ENCODE measurements around the gene NECTIN4.
"Not testable (repeated sequence)": the region's sequence is repeated elsewhere in the genome, so short reads cannot be mapped to it uniquely, and the experiment has no call there.

NECTIN4 gene

DNA sequence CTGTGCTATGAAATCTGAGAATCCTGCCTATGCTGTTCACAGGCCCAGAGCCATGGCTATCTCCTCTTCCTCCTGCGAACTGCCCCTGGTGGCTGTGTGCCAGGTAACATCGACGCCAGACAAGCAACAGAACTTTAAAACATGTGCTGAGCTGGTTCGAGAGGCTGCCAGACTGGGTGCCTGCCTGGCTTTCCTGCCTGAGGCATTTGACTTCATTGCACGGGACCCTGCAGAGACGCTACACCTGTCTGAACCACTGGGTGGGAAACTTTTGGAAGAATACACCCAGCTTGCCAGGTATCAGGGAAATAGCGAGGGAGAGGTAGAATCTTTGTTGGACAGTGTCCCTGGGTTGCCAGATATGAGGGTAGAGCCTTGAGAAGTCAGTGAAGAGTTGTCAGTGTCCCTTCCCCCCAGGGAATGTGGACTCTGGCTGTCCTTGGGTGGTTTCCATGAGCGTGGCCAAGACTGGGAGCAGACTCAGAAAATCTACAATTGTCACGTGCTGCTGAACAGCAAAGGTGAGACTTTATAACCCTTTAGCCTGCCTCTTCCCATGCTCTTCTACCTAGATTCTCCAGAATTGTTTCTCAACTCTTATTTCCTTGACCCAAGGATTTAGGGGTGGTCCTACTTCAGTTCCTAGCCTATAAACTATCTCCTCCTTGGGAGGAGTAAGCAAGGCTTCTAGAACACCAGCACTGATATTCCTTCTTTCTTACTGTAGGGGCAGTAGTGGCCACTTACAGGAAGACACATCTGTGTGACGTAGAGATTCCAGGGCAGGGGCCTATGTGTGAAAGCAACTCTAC, 29.9 kb upstream of the NECTIN4 start:
- DNase-seq (ENCODE audit: extremely low read depth, low read depth) = no peak
- TF ChIP-seq, protein P1, sequence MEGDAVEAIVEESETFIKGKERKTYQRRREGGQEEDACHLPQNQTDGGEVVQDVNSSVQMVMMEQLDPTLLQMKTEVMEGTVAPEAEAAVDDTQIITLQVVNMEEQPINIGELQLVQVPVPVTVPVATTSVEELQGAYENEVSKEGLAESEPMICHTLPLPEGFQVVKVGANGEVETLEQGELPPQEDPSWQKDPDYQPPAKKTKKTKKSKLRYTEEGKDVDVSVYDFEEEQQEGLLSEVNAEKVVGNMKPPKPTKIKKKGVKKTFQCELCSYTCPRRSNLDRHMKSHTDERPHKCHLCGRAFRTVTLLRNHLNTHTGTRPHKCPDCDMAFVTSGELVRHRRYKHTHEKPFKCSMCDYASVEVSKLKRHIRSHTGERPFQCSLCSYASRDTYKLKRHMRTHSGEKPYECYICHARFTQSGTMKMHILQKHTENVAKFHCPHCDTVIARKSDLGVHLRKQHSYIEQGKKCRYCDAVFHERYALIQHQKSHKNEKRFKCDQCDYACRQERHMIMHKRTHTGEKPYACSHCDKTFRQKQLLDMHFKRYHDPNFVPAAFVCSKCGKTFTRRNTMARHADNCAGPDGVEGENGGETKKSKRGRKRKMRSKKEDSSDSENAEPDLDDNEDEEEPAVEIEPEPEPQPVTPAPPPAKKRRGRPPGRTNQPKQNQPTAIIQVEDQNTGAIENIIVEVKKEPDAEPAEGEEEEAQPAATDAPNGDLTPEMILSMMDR (IDR thresholded peaks at IDR 0.05; ENCODE audit: low read depth, low read length, missing control alignments) = peak; percentile 19
- peak overlapping the region; percentile 92 for H3K4me3 ChIP-seq (replicated peaks; ENCODE audit: low read depth, low read length)

DNA sequence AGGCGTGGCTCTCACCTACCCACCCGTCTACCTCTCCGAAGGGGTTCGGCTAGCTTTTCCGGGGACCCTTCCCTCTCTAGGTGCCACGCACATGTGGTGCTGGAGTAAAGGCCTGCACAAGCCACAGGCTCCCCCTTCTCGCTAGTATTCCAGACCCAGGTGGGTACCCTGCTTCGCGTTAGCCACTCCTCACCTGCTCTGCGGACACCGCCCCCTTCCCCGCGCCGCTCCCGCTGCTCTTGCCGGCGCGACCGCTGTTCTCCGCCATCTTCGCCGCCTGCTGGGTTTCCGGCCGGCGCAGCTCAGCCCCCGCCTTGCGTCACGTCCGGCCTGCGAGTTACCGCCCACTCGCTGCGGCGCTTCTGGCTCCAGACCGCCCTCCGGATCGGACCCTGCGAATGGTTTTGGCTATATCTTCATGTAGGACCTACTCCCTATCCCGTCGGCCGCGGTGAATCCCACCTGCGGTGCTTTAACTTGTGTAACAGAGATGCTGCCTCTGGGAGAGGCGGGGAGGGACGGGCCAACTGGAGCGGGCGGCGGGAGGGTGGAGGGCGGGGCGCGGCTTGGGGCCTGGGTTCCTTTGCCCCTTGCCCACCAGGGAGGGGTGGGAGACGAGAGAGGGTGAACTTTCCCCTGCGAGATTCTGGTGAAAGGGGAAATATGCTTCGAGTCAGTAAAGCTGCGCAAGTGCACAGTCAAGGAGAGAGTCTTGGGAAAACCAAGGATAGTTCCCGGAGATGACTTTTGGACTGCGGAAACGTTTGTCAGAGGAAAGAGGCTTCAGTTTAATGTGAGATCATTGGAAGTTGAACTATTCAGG, 28.6 kb upstream of the NECTIN4 start, which contains the start of the genes NIT1 and PFDN2:
TSS of gene NIT1 (plus strand) at position 347 of the 823 bp plus-strand sequence. CDS start at position 419, 72 bp downstream.
TSS of gene PFDN2 (minus strand) at position 279 of the 823 bp plus-strand sequence. CDS start at position 268, 11 bp downstream.
- peak within 1 kb of the TSS; percentile 92 for H3K4me3 ChIP-seq (replicated peaks; ENCODE audit: low read depth, low read length)
- TF ChIP-seq, protein P1 (IDR thresholded peaks at IDR 0.05; ENCODE audit: low read depth, low read length, missing control alignments) = no peak
- DNase-seq (ENCODE audit: extremely low read depth, low read depth) = no peak

DNA sequence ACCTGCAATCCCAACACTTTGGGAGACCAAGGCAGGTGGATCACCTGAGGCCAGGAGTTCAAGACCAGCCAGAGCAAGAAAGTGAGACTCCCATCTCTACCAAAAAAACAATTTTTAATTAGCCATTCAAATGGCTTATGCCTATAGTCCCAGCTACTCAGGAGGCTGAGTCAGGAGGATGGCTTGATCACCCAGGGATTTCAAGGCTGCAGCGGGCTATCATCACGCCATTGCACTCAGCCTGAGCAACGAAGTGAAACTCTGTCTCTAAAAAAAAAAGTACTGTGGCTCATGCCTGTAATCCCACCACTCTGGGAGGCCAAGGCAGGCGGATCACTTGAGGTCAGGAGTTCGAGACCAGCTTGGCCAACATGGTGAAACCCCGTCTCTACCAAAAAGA, 26.6 kb upstream of the NECTIN4 start:
- H3K4me3 ChIP-seq (replicated peaks; ENCODE audit: low read depth, low read length) = peak overlapping the region; percentile 92
- DNase-seq (ENCODE audit: extremely low read depth, low read depth) = not testable (repeated sequence)

DNA sequence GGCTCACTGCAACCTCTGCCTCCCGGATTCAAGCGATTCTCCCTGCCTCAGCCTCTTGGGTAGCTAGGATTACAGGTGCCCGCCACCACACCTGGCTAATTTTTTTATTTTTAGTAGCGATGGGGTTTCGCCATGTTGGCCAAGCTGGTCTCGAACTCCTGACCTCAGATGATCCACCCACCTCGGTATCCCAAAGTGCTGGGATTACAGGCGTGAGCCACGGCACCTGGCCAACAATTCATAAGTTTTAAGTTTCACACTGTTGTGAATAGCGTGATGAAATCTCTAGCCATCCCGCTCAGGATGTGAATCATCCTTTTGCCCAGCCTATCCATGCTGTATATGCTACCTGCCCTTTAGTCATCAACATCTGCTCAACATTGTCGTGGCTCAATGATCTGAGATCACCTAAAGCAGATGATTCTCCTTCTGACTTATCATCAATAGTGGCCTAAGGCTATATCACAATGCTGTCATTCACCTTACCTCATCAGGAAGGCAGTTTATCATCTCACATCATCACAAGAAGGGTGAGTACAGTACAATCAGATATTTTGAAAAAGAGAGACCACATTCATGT, 25.9 kb upstream of the NECTIN4 start:
- peak overlapping the region; percentile 92 for H3K4me3 ChIP-seq (replicated peaks; ENCODE audit: low read depth, low read length)
- TF ChIP-seq, protein P1 (IDR thresholded peaks at IDR 0.05; ENCODE audit: low read depth, low read length, missing control alignments) = no peak
- no peak for DNase-seq (ENCODE audit: extremely low read depth, low read depth)

DNA sequence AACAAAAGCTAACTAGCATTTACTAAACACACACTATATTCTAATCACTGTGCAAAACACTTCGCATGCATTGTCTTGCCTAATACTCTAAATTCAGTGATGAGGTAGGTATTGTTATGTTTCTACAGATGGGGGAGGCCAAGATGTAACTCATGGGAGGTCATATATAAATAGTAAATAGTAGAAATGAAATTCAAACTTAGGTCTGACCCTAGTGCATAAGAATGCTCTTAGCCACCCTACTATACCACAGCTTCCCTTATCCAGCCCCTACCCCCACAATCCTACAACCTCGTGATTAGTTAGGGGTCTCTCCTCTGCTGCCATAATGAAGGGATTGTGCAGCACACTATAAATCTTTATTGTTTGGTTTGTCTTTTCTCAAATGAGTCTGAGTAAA, 25.2 kb upstream of the NECTIN4 start:
- no peak overlapping the region for H3K4me3 ChIP-seq (replicated peaks; ENCODE audit: low read depth, low read length)
- TF ChIP-seq, protein P1 (IDR thresholded peaks at IDR 0.05; ENCODE audit: low read depth, low read length, missing control alignments) = no peak
- DNase-seq (ENCODE audit: extremely low read depth, low read depth) = no peak

DNA sequence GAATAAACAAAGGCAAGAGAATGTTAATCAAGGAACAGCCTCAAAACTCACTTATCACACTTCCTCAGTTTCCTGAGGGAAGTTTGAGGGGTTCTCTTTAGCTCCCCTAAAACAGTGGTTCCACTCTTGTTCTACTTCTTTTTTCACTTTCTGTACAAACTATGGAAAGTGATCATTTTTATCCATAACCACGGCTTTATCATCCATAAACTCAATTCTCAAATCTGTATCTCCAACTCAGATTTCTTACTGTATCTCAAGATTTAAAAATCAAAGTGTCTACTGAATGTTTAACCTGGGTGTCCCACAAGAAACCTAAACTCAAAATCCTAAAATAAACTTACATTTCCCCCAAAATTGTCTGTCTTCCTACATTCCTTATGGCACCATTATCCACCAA, 24.6 kb upstream of the NECTIN4 start:
- TF ChIP-seq, protein P1 (IDR thresholded peaks at IDR 0.05; ENCODE audit: low read depth, low read length, missing control alignments) = no peak
- DNase-seq (ENCODE audit: extremely low read depth, low read depth) = no peak
- no peak overlapping the region for H3K4me3 ChIP-seq (replicated peaks; ENCODE audit: low read depth, low read length)

DNA sequence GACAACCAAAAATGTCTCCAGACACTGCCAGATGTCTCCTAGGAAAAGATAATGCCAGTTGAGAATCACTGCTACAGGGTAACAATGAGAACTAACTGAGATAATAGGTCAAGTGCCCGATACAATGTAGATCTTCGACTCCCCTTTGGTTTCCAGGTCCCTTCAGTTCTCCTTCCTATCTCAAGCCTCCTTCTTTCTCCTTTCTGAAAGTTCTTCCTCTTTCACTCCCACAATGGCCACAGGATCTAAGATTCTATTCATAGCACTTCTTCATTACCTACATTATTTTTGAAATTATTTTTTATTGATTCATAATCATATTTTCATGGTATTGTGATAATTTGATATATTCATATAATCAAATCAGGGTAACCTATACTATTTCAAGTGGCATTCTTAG, 22.2 kb upstream of the NECTIN4 start:
- no peak overlapping the region for H3K4me3 ChIP-seq (replicated peaks; ENCODE audit: low read depth, low read length)
- DNase-seq (ENCODE audit: extremely low read depth, low read depth) = no peak
- TF ChIP-seq, protein P1 (IDR thresholded peaks at IDR 0.05; ENCODE audit: low read depth, low read length, missing control alignments) = no peak

Measured in HFF-Myc (cell line).